ENCODE results near the gene S100Z.

S100Z gene

GRCh38 chr5:76859591-76860247 is 9.9 kb downstream of the S100Z start:
- TF ChIP-seq CTCF (IDR thresholded peaks at IDR 0.05; ENCODE audit: control extremely low read depth, extremely low read depth, low read depth, missing control alignments) = no peak
- DNase-seq (ENCODE audit: extremely low spot score) = no peak
- ChIA-PET CTCF (interaction anchor here (0.8 to 1.8 kb wide), 4 partner anchors 8 to 218 kb away, joined by 3 to 6 read pairs (median 4); no protein-coding TSS in a partner anchor), POLR2A (no interaction called here)

DNA sequence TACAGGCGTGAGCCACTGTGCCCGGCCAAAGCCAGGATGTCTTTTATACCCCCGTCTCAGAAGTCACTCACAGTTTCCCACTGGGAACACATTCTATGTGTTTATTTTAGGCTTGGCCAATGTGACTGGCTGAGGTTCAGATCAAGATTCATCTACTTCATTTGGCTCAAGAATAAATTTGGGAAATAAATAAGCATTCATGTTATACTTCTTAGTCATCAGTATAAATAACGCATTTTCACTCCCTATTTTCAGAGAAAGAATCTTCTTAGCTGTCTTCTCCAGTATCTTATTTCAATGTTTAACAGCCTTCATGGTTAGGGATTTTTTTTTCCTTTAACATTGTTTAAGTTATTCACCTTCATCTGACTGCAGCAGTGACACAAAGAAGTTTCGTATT is 11.8 kb downstream of the S100Z start:
- no peak for DNase-seq (ENCODE audit: extremely low spot score)
- CTCF ChIA-PET = no interaction called here
- TF ChIP-seq CTCF (IDR thresholded peaks at IDR 0.05; ENCODE audit: control extremely low read depth, extremely low read depth, low read depth, missing control alignments) = no peak
- POLR2A ChIA-PET = no interaction called here

GRCh38 chr5:76863001-76863400 is 13.2 kb downstream of the S100Z start:
- ChIA-PET CTCF (no interaction called here), POLR2A (no interaction called here)
- DNase-seq (ENCODE audit: extremely low spot score) = no peak
- TF ChIP-seq CTCF (IDR thresholded peaks at IDR 0.05; ENCODE audit: control extremely low read depth, extremely low read depth, low read depth, missing control alignments) = no peak

- ChIA-PET POLR2A (no interaction called here), CTCF (interaction anchor here (1.0 to 4.9 kb wide), 6 partner anchors 18 to 626 kb away, joined by 3 to 31 read pairs (median 5); partner anchors contain the start of gene WDR41)
- no peak for DNase-seq (ENCODE audit: extremely low spot score)
- TF ChIP-seq CTCF (IDR thresholded peaks at IDR 0.05; ENCODE audit: control extremely low read depth, extremely low read depth, low read depth, missing control alignments) = no peak
Observed at GRCh38 chr5:76866503-76866902, 16.7 kb downstream of the S100Z start.

GRCh38 chr5:76867038-76867437 is 17.2 kb downstream of the S100Z start:
- ChIA-PET CTCF (interaction anchor here (0.9 to 4.9 kb wide), 14 partner anchors 8 to 625 kb away, joined by 3 to 31 read pairs (median 4); partner anchors contain the start of gene WDR41), POLR2A (no interaction called here)
- DNase-seq (ENCODE audit: extremely low spot score) = no peak
- TF ChIP-seq CTCF (IDR thresholded peaks at IDR 0.05; ENCODE audit: control extremely low read depth, extremely low read depth, low read depth, missing control alignments) = no peak

DNA sequence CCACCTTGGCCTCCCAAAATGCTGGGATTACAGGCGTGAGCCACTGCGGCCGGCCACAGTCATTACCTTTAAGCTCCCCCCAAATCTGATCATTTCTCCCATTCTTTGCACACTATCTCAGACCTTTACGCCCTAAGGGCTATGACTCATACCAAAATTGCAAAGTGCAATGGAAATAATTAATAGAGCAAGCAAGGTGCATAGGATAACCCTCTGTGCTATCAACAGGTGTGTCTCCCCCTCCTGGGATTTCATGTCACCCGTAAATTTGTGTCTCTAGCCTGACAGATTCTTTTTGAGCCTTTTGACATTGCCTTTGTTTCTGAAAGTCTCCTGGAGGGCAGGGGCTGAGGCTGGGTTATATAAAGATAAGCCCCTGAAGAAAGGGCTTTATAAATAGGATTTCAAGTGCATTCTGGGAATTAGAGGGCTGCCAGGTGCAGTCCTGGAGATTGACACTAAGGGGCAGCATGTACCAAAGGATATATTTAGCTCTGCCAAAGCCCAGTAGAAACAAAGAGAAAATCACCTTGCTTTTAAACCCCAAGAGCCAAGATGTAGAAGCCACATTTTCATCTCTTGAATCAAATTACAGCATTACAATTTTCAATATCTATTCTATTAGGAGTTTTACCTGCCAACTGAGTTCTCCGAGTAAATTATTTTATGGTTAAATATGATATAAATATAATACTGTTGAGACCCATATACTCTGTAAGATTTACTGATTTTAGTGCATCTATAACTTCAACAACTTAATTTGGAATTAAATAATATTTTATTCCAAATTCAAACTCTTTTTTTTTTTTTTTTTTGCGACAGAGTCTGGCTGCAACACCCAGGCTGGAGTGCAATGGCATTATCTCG is 18.2 kb downstream of the S100Z start:
- peak; percentile 81 for TF ChIP-seq CTCF (IDR thresholded peaks at IDR 0.05; ENCODE audit: control extremely low read depth, extremely low read depth, low read depth, missing control alignments)
- ChIA-PET CTCF (interaction anchor here (0.6 to 4.9 kb wide), 19 partner anchors 9 to 624 kb away, joined by 3 to 31 read pairs (median 4); partner anchors contain the start of genes AGGF1 and WDR41), POLR2A (no interaction called here)
- DNase-seq (ENCODE audit: extremely low spot score) = peak; percentile 67
